Kidney (tissue), 22 donors: Measurements from ENCODE around the gene GVQW3. TPM values are rescaled to one million over a fixed set of nuclear protein-coding genes. Genes with fewer than 3 reads are reported as not detected.
A peak's percentile ranks its signal among the peaks of the same experiment; 100 is the strongest.

Experiments
- DNase-seq, 5 donors: peaks; one replicate each; pipeline ENCODE4 v3.0.0-alpha.2; 2013 to 2020
- FAIRE-seq: peaks from 2 replicates; lab custom pipeline; 2012; peaks lifted over from hg19 to GRCh38; lab: Jason Lieb, UNC
- H3K27ac ChIP-seq, 2 donors: one replicate each; pipeline ENCODE4 v1.7.0; 2013; ENCODE audit warnings: low read depth in 2 of 2, low read length in 2 of 2, inconsistent platforms in 1 of 2
- H3K27me3 ChIP-seq: one replicate; pipeline ENCODE4 v1.7.1; 2013; ENCODE audit warnings: low read length, inconsistent platforms; ENCODE audit not compliant: control insufficient read depth, insufficient read depth
- H3K36me3 ChIP-seq, 3 donors: one replicate each; pipeline versions ENCODE4 v1.7.0 to v1.7.1; 2013; ENCODE audit warnings: low read length in 3 of 3, control low read depth in 1 of 3, inconsistent platforms in 1 of 3; ENCODE audit not compliant: insufficient read depth in 3 of 3, control insufficient read depth in 2 of 3
- H3K4me1 ChIP-seq, 3 donors: one replicate each; pipeline versions ENCODE4 v1.7.0 to v1.7.1; 2013; ENCODE audit warnings: low read length in 3 of 3, inconsistent platforms in 1 of 3, low read depth in 1 of 3; ENCODE audit not compliant: control insufficient read depth in 2 of 3, insufficient read depth in 2 of 3
- H3K4me3 ChIP-seq, 3 donors: one replicate each; pipeline versions ENCODE4 v1.7.0 to v1.8.1; 2013; ENCODE audit warnings: low read length in 3 of 3, control low read depth in 1 of 3, inconsistent platforms in 1 of 3
- H3K9ac ChIP-seq, 3 donors: one replicate each; pipeline versions ENCODE4 v1.7.0 to v1.7.1; 2013; ENCODE audit warnings: low read length in 3 of 3, control low read depth in 1 of 3, inconsistent platforms in 1 of 3
- H3K9me3 ChIP-seq, 3 donors: one replicate each; pipeline versions ENCODE4 v1.7.0 to v1.7.1; 2013; ENCODE audit warnings: low read length in 3 of 3, control low read depth in 1 of 3, inconsistent platforms in 1 of 3; ENCODE audit not compliant: control insufficient read depth in 2 of 3, insufficient read depth in 1 of 3
- CTCF ChIP-seq: IDR thresholded peaks from 3 replicates; pipeline ENCODE4 v1.5.1; 2012; ENCODE audit warnings: mild to moderate bottlenecking, moderate library complexity, borderline replicate concordance; ENCODE audit not compliant: insufficient read depth; ENCODE audit errors: extremely low read depth
- intact Hi-C: fragments of 100-400 bp; cut with DNase I; formaldehyde crosslinking; loops from one replicate; pipeline ENCODE4 v1.11.1; 2022
- long read RNA-seq, 10 donors: library from polyadenylated mRNA in 1 of 10; unstranded in 1 of 10; transcript quantifications; one replicate each; pipeline ENCODE4 v2.0.0 and lab custom pipeline, GENCODE V29; 2021 to 2026
- polyA plus RNA-seq: library from polyadenylated mRNA; stranded (reverse); fragments of 350-450 nt; fragmentation: Illumina TruSeq; extraction: RNeasy Lipid Tissue Mini Kit (QIAGEN cat#74804); gene quantifications from one replicate; pipeline ENCODE4 v1.2.3, GENCODE V29; 2014; ENCODE audit warnings: low read depth, low replicate concordance; ENCODE audit not compliant: insufficient read depth
- total RNA-seq: library from RNA; stranded (reverse); fragmentation: NEBNext Ultra II Directional; extraction: Animal tissue kit (Norgen Biotek cat#: 25700); gene quantifications from one replicate; pipeline ENCODE4 v1.2.1, GENCODE V29; 2021
- donor health status: control.
- donor health status: control.
- donor health status: control.
- donor health status: control.
- donor health status: control.
- donor health status: DM: yes; HTN: yes; CAD: no.
- donor health status: Normal renal cell carcinoma (clear cell type).

GVQW3 gene
- total RNA-seq, result 3.4 TPM
- polyA plus RNA-seq, result 1.4 TPM
- long read RNA-seq, donor 1, partial matches to known transcripts, result 0 of 2 reads
- long read RNA-seq, donor 1, other reads (novel, unspliced or antisense), result 0 of 2 reads
- long read RNA-seq, donor 2, transcript GVQW3-203 (1 exons, 2,462 nt), result major isoform, 5 of 5 reads
- long read RNA-seq, donor 2, partial matches to known transcripts, result 0 of 5 reads
- long read RNA-seq, donor 2, other reads (novel, unspliced or antisense), result 0 of 5 reads
- long read RNA-seq, donor 3, transcript GVQW3-203 (1 exons, 2,462 nt), result major isoform, 6 of 6 reads
- long read RNA-seq, donor 3, partial matches to known transcripts, result 0 of 6 reads
- long read RNA-seq, donor 3, other reads (novel, unspliced or antisense), result 0 of 6 reads
- long read RNA-seq, donor 4, transcript GVQW3-203 (1 exons, 2,462 nt), result major isoform, 5 of 7 reads
- long read RNA-seq, donor 4, partial matches to known transcripts, result 0 of 7 reads
- long read RNA-seq, donor 4, other reads (novel, unspliced or antisense), result 0 of 7 reads
- long read RNA-seq, donor 5, result 0 reads
- long read RNA-seq, donor 6, partial matches to known transcripts, result 0 of 2 reads
- long read RNA-seq, donor 6, other reads (novel, unspliced or antisense), result 0 of 2 reads
- long read RNA-seq, donor 7, result 0 reads
- long read RNA-seq, donor 8, partial matches to known transcripts, result 0 of 5 reads
- long read RNA-seq, donor 8, other reads (novel, unspliced or antisense), result 0 of 5 reads
- long read RNA-seq, donor 9, partial matches to known transcripts, result 0 of 1 reads
- long read RNA-seq, donor 9, other reads (novel, unspliced or antisense), result 0 of 1 reads
- long read RNA-seq, donor 10, partial matches to known transcripts, result 0 of 5 reads
- long read RNA-seq, donor 10, other reads (novel, unspliced or antisense), result 0 of 5 reads

- Histone ChIP-seq H3K9me3 (no peaks in the 10 kb centered on the region), H3K27ac (peak within 1 kb of the TSS; percentile 18 to 60), H3K9ac (peak within 1 kb of the TSS; percentile 46 to 96 (median 83)), H3K36me3 (no peaks in the 10 kb centered on the region), H3K4me3 (peak within 1 kb of the TSS; percentile 91 to 99 (median 95)), H3K4me1 (peaks cover 5 to 18% (median 17%) of the 10 kb centered on the region in 3 donors), H3K27me3 (no peaks in the 10 kb centered on the region)
- peak; percentile 99 for DNase-seq
- intact Hi-C loops, result no loop called here
- TF ChIP-seq CTCF, result peak; percentile 16
- no peak for FAIRE-seq
These were observed at the start of gene GVQW3, which contains the start of gene THAP12 for GRCh38 chr11:76380977-76381719. GVQW3 (plus strand) TSS chr11:76381323; CDS start chr11:76381829, 506 bp downstream. THAP12 (minus strand) TSS chr11:76381132; CDS start chr11:76380836, 296 bp downstream.

GRCh38 chr11:76334826-76335389, 46.2 kb upstream of the GVQW3 start:
- peaks cover 0 to 9% (median 0%) of the 10 kb centered on the region in 3 donors for H3K9me3 ChIP-seq
- intact Hi-C loops, result no loop called here
- no peaks in the 10 kb centered on the region for H3K4me1 ChIP-seq
- no peak overlapping the region for H3K9ac ChIP-seq
- H3K27me3 ChIP-seq, result no peaks in the 10 kb centered on the region
- no peak for TF ChIP-seq CTCF
- no peak overlapping the region for H3K4me3 ChIP-seq
- DNase-seq (no peak), FAIRE-seq (no peak)
- H3K36me3 ChIP-seq, result no peaks in the 10 kb centered on the region
- no peak overlapping the region for H3K27ac ChIP-seq

GRCh38 chr11:76335842-76336241, 45.3 kb upstream of the GVQW3 start:
- no peak overlapping the region for H3K9ac ChIP-seq
- no peak overlapping the region for H3K4me3 ChIP-seq
- H3K27ac ChIP-seq, result no peak overlapping the region
- intact Hi-C loops, result no loop called here
- FAIRE-seq (no peak), DNase-seq (no peak)
- H3K4me1 ChIP-seq, result no peaks in the 10 kb centered on the region
- H3K36me3 ChIP-seq, result no peaks in the 10 kb centered on the region
- no peaks in the 10 kb centered on the region for H3K27me3 ChIP-seq
- peaks cover 0 to 9% (median 0%) of the 10 kb centered on the region in 3 donors for H3K9me3 ChIP-seq
- no peak for TF ChIP-seq CTCF
